Neuronal stem cell (in vitro differentiated cells): ENCODE measurements around the gene CHTF18.
A peak's percentile ranks its signal among the peaks of the same experiment; 100 is the strongest.

Experiments
- DNase-seq: peaks from one replicate; pipeline ENCODE4 v3.0.0-alpha.2; 2013; ENCODE audit warnings: low spot score
- H2AFZ ChIP-seq: one replicate; pipeline ENCODE4 v1.6.1; 2013; ENCODE audit warnings: mild to moderate bottlenecking, low read length, inconsistent platforms
- H2AK5ac ChIP-seq: 2 replicates; pipeline ENCODE4 v1.6.1; 2013; ENCODE audit warnings: low read depth, mild to moderate bottlenecking, inconsistent platforms, low read length, moderate library complexity, mixed read lengths
- H2BK120ac ChIP-seq: 2 replicates; pipeline ENCODE4 v1.6.1; 2013; ENCODE audit warnings: low read depth, mild to moderate bottlenecking, inconsistent platforms, low read length, moderate library complexity, mixed read lengths
- H2BK12ac ChIP-seq: one replicate; pipeline ENCODE4 v1.6.1; 2013; ENCODE audit warnings: low read length, inconsistent platforms
- H2BK15ac ChIP-seq: 2 replicates; pipeline ENCODE4 v1.6.1; 2013; ENCODE audit warnings: mild to moderate bottlenecking, low read length, inconsistent platforms, mixed read lengths
- H2BK5ac ChIP-seq: one replicate; pipeline ENCODE4 v1.6.1; 2013; ENCODE audit warnings: inconsistent platforms, mild to moderate bottlenecking, low read length, moderate library complexity
- H3K14ac ChIP-seq: one replicate; pipeline ENCODE4 v1.6.1; 2013; ENCODE audit warnings: low read length, inconsistent platforms
- H3K18ac ChIP-seq: 2 replicates; pipeline ENCODE4 v1.6.1; 2013; ENCODE audit warnings: low read length, inconsistent platforms
- H3K23ac ChIP-seq: 2 replicates; pipeline ENCODE4 v1.6.1; 2013; ENCODE audit warnings: low read depth, mild to moderate bottlenecking, mixed read lengths, low read length, inconsistent platforms; ENCODE audit not compliant: poor library complexity
- H3K27ac ChIP-seq: replicated peaks from 3 replicates; pipeline ENCODE4 v1.5.1; 2013; ENCODE audit warnings: low read length, inconsistent platforms
- H3K27me3 ChIP-seq, 3 experiments: 2 replicates each; pipeline ENCODE4 v1.6.1; 2013; ENCODE audit warnings: low read length in 3 of 3, mild to moderate bottlenecking in 2 of 3, inconsistent platforms in 1 of 3, low read depth in 1 of 3, mixed read lengths in 1 of 3, moderate library complexity in 1 of 3; ENCODE audit not compliant: control insufficient read depth in 3 of 3, insufficient read depth in 3 of 3
- H3K36me3 ChIP-seq, 2 donors: replicated peaks in 1 of 2; 2 replicates each; pipeline ENCODE4 v1.6.1; 2013; ENCODE audit warnings: low read length in 2 of 2; ENCODE audit not compliant: control insufficient read depth in 2 of 2, insufficient read depth in 2 of 2
- H3K4ac ChIP-seq: 2 replicates; pipeline ENCODE4 v1.6.1; 2013; ENCODE audit warnings: inconsistent platforms, mild to moderate bottlenecking, low read length, moderate library complexity
- H3K4me1 ChIP-seq, 2 donors: 1 replicate in 1 of 2; 2 replicates in 1 of 2; pipeline ENCODE4 v1.6.1; 2013; ENCODE audit warnings: low read length in 2 of 2, low read depth in 1 of 2; ENCODE audit not compliant: control insufficient read depth in 2 of 2, insufficient read depth in 1 of 2
- H3K4me2 ChIP-seq: one replicate; pipeline ENCODE4 v1.6.1; 2013; ENCODE audit warnings: mild to moderate bottlenecking, low read length, inconsistent platforms; ENCODE audit not compliant: insufficient read depth, poor library complexity, severe bottlenecking
- H3K4me3 ChIP-seq, 2 donors: 2 replicates each; pipeline ENCODE4 v1.5.1; 2013; ENCODE audit warnings: low read length in 2 of 2, mild to moderate bottlenecking in 2 of 2, inconsistent platforms in 1 of 2, moderate library complexity in 1 of 2
- H3K79me1 ChIP-seq: one replicate; pipeline ENCODE4 v1.6.1; 2013; ENCODE audit warnings: low read depth, mild to moderate bottlenecking, inconsistent platforms, low read length, moderate library complexity
- H3K9ac ChIP-seq: one replicate; pipeline ENCODE4 v1.6.1; 2013; ENCODE audit warnings: mild to moderate bottlenecking, low read depth, low read length, inconsistent platforms; ENCODE audit not compliant: poor library complexity
- H3K9me3 ChIP-seq, 2 donors: replicated peaks in 1 of 2; 2 replicates each; pipeline versions ENCODE3 to v1.6.1; 2013; ENCODE audit warnings: low read length in 2 of 2, mild to moderate bottlenecking in 2 of 2, inconsistent platforms in 1 of 2, low read depth in 1 of 2, mixed read lengths in 1 of 2, moderate library complexity in 1 of 2; ENCODE audit not compliant: control insufficient read depth in 2 of 2, insufficient read depth in 1 of 2
- H4K8ac ChIP-seq: one replicate; pipeline ENCODE4 v1.6.1; 2013; ENCODE audit warnings: low read depth, mild to moderate bottlenecking, inconsistent platforms, low read length, moderate library complexity
- H4K91ac ChIP-seq: one replicate; pipeline ENCODE4 v1.6.1; 2013; ENCODE audit warnings: low read length, low read depth, mild to moderate bottlenecking, inconsistent platforms; ENCODE audit not compliant: poor library complexity
- WGBS, 2 donors: extraction: QIAGEN DNeasy Blood & Tissue Kit; methylation state at CpG; one replicate each; pipeline ENCODE4 v1.1.7; 2013; ENCODE audit warnings: missing lambda C conversion rate in 2 of 2, mixed read lengths in 1 of 2; ENCODE audit not compliant: insufficient read length in 2 of 2, insufficient replicate concordance in 1 of 2; ENCODE audit errors: extremely low coverage in 2 of 2; 5-methylcytosine and 5-hydroxymethylcytosine counted together

CHTF18 gene

DNA sequence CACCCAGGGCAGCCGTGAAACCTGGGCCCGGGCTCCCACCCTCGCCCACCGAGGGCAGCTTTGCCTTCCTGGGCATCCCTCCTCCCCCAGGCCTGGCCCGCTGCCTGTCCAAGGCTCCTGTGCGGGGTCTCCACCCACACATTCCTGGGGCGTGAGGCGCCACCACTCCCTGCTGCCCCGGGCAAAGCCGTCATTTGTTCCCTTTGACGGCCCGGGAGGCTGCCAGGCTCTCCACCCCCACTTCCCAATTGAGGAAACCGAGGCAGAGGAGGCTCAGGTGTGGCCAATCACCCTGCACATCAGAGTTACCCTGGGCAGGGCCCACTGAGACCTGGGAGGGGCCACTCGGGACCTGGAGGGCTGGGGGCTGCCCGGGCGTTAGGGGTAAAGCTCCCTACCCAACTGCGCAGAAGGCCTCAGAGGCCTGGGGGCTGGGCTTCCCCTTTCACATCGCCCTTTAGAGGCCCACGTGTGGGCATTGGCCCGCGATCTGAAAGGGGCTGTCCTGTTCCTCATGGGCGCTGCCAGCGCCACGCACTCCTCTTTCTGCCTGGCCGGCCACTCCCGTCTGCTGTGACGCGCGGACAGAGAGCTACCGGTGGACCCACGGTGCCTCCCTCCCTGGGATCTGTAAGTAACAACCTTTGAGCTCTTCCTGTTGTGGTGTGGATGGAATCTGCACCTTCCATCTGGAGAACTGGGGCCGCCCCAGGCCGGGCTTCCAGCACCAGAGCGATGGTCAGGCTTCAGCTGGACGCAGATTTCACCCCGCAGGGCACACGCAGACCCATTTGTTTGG is 27.7 kb upstream of the CHTF18 start, which contains the start of gene MSLN:
MSLN (plus strand) TSS at position 190 of the 799 bp plus-strand sequence. CDS start 1,947 bp downstream, outside the sequence.
- WGBS, 2 donors = no CpG with 5 or more reads among the region's 37 CpGs
- DNase-seq = no peak
- H3K27ac ChIP-seq = no peak within 1 kb of the TSS

DNA sequence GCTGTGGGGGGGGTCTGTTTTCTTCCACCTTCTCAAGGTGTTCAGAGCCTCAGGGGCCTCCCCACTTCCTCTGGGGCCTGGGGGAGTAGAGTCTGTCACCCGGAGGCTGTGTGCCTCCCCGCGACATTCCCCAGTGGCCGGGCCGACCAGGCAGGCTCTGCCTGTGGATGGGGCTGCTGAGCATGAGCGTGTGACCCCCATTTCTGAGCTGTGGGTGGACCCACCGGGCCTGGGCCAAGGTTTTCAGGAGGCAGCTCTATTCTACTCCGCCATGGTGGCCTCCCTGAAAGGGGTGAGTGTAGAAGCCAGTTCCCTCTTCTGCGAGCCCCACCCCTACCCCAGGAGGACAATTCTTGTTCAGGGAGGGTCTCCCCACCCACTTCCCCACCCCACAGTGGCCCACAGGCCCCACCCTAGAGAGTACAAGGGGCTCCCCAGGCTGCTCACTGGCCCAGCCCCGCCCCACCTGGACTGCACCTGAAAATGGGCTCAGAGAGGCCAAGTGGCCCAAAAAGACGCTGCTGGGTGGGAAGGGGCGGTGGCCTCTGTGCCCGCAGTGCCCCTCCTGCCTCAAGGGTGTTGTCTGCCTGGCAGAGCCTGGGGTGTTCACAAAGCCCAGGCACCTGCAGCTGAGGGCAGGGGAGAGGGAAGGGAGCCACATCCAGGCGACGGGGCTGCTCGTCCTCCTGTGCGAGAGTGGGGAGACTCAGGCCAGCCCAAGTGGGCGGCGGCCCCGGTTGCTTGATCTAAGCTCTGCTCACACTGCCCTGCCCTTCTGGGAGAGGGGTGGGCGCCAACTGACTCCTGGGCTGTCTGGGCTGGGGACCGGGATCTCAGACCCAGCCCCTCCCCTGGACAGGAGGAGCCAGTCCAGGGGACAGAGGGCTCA is 26.6 kb upstream of the CHTF18 start:
- peak overlapping the region; percentile 88 for H3K18ac ChIP-seq
- H3K4me1 ChIP-seq = peaks cover 11 to 12% of the 10 kb centered on the region in 2 donors
- peak overlapping the region; percentile 97 for H2AK5ac ChIP-seq
- peak overlapping the region; percentile 48 for H2BK5ac ChIP-seq
- H3K9me3 ChIP-seq = peaks cover 0 to 2% of the 10 kb centered on the region in 2 donors
- H3K79me1 ChIP-seq = peaks cover 4% of the 10 kb centered on the region
- H3K36me3 ChIP-seq = no peaks in the 10 kb centered on the region
- H3K23ac ChIP-seq = peak overlapping the region; percentile 10
- H3K4me2 ChIP-seq = no peak overlapping the region
- peaks cover 0 to 15% (median 0%) of the 10 kb centered on the region in 3 experiments for H3K27me3 ChIP-seq
- H3K4ac ChIP-seq = peak overlapping the region; percentile 66
- no peak overlapping the region for H3K4me3 ChIP-seq
- DNase-seq = no peak
- no peak overlapping the region for H3K27ac ChIP-seq
- no peak overlapping the region for H2AFZ ChIP-seq
- H2BK15ac ChIP-seq = peak overlapping the region; percentile 99
- H2BK120ac ChIP-seq = peak overlapping the region; percentile 72
- H4K91ac ChIP-seq = no peak overlapping the region
- no CpG with 5 or more reads among the region's 22 CpGs for WGBS, 2 donors
- no peak overlapping the region for H4K8ac ChIP-seq
- H3K9ac ChIP-seq = no peak overlapping the region
- H3K14ac ChIP-seq = no peak overlapping the region
- H2BK12ac ChIP-seq = peak overlapping the region; percentile 24

More for the DNA sequence above, 27.7 kb upstream of the CHTF18 start, which contains the start of gene MSLN:
- peak within 1 kb of the TSS; percentile 63 for H3K14ac ChIP-seq
- H3K4me2 ChIP-seq = no peak within 1 kb of the TSS
- H3K4me1 ChIP-seq = peaks cover 11 to 12% of the 10 kb centered on the region in 2 donors
- peak within 1 kb of the TSS; percentile 17 for H4K8ac ChIP-seq
- H3K27me3 ChIP-seq = peaks cover 0 to 15% (median 0%) of the 10 kb centered on the region in 3 experiments
- peak within 1 kb of the TSS; percentile 61 for H2AFZ ChIP-seq
- H2BK15ac ChIP-seq = peak within 1 kb of the TSS; percentile 99
- H3K4me3 ChIP-seq = no peak within 1 kb of the TSS
- H4K91ac ChIP-seq = peak within 1 kb of the TSS; percentile 53
- H2BK120ac ChIP-seq = peak within 1 kb of the TSS; percentile 89
- H3K18ac ChIP-seq = peak within 1 kb of the TSS; percentile 94
- H2BK12ac ChIP-seq = peak within 1 kb of the TSS; percentile 98
- H2BK5ac ChIP-seq = peak within 1 kb of the TSS; percentile 66
- no peaks in the 10 kb centered on the region for H3K36me3 ChIP-seq
- H3K9me3 ChIP-seq = peaks cover 3 to 9% of the 10 kb centered on the region in 2 donors
- peaks cover 4% of the 10 kb centered on the region for H3K79me1 ChIP-seq
- H3K4ac ChIP-seq = peak within 1 kb of the TSS; percentile 95
- peak within 1 kb of the TSS; percentile 50 for H3K9ac ChIP-seq
- peak within 1 kb of the TSS; percentile 44 for H3K23ac ChIP-seq
- peak within 1 kb of the TSS; percentile 91 for H2AK5ac ChIP-seq

DNA sequence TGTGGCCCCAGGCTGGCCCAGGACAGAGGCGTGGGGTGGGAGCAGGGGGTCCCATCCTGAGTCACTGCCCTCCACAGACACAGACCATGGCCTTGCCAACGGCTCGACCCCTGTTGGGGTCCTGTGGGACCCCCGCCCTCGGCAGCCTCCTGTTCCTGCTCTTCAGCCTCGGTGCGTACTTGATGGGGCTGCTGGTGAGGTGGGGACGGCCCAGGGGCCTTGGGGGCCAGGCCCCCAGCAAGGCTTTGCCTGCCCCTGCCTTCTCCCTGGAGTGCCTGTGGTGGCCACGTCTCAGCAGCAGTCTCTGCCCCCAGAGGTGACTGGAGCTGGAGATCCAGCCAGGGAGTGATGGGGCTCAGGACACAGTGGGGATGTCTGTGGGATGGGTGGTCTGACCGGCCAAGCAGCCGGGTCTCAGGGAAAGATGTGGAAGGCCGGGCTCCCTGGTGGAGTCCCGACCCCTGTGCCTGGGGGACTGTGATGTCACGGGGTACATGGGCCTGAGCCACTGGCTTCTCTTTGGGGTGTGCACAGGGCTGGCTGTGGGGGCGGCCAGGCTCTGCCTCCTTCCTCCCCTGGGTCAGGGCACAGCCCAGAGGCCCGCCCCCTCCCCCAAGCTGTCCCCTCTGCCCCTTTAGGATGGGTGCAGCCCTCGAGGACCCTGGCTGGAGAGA is 25.7 kb upstream of the CHTF18 start:
- WGBS, 2 donors = no CpG with 5 or more reads among the region's 17 CpGs
- Histone ChIP-seq H3K36me3 (no peaks in the 10 kb centered on the region), H4K91ac (peak overlapping the region; percentile 3), H2BK12ac (peak overlapping the region; percentile 42), H2AFZ (no peak overlapping the region), H3K4ac (no peak overlapping the region), H2BK120ac (peak overlapping the region; percentile 24), H3K79me1 (peaks cover 4% of the 10 kb centered on the region), H4K8ac (no peak overlapping the region), H3K9me3 (no peaks in the 10 kb centered on the region), H3K27me3 (peaks cover 0 to 15% (median 0%) of the 10 kb centered on the region in 3 experiments), H2BK5ac (peak overlapping the region; percentile 48), H3K23ac (no peak overlapping the region), H3K9ac (no peak overlapping the region), H3K27ac (no peak overlapping the region), H3K4me2 (no peak overlapping the region), H3K4me1 (peaks cover 8 to 12% of the 10 kb centered on the region in 2 donors), H2AK5ac (peak overlapping the region; percentile 97), H3K14ac (peak overlapping the region; percentile 56), H3K18ac (peak overlapping the region; percentile 74), H2BK15ac (peak overlapping the region; percentile 91), H3K4me3 (no peak overlapping the region)
- DNase-seq = no peak
